ENCODE results near the gene PKIG.
"Not testable (repeated sequence)": the region's sequence is repeated elsewhere in the genome, so short reads cannot be mapped to it uniquely, and the experiment has no call there.

The PKIG gene

DNA sequence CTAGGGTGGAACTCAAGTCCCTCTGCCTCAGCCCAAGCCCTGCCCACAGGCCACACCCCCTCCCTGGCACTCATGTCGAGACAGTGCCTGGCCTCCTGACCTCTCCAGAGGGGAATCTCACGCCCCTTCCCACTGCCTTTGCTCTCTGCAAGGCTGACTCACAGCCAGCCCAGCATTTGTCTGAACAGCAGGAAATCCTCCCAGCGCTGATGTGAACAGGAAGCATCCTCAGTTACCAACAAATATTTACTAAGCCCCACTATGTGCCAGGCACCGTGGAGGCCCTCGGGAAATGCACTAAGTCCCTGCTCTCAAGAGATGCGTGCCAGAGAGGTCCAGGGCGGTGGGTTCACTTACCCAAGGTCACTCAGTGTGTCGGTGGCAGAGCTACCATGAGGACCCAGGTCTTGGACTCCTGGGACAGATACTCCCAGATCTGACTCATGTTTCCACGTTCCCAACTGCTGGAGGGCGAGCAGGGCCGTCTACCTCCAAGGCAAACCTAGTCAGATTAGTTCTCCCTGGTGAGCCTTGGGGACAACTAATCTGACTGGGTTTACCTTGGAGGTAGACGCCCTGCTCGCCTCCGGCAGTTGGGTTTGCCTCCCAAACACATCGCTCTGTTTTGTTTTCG lies 61.3 kb downstream of the PKIG start:
- DNase-seq: peak; percentile 38

DNA sequence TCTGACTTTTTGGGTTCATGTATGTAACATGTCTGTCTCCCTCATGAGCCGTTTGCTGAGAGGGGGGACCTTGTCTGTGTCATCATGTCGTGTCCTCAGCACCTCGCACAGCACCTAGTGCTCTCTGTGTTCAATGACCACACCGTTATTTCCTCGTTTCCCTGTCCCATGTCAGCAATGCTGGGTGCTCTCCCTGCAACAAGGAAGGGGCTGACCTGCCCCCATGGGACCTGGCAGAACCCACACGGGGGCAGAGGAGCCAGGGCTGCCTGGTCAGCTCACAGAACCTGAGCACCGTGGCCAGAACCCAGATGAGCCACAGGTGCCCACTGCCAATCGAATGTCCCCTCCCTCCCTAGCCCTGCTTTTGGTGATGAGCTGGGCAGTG lies 61.8 kb downstream of the PKIG start:
- DNase-seq: peak; percentile 5

DNA sequence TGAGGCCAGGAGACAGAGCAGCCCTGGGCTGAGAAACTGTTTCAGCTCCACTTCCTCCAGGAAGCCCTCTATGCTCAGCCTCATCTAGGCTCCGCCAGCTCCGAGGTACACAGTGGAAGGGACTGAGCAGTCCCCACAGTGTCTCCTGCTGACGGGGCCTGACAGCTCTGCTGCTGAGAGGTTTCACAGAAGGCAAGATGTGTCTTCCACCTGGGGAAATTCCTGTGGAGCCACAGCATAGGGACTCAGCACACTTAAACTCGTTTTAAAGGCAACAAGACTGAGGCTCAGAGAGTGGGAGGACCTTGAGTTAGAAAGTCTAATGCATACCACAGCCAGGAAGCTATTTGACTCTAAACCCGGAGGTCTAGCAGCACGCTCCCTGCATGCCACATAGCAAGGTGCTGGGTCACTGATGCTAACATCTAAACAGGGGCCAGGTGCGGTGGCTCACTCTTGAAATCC lies 62.3 kb downstream of the PKIG start:
- DNase-seq: peak; percentile 43

DNA sequence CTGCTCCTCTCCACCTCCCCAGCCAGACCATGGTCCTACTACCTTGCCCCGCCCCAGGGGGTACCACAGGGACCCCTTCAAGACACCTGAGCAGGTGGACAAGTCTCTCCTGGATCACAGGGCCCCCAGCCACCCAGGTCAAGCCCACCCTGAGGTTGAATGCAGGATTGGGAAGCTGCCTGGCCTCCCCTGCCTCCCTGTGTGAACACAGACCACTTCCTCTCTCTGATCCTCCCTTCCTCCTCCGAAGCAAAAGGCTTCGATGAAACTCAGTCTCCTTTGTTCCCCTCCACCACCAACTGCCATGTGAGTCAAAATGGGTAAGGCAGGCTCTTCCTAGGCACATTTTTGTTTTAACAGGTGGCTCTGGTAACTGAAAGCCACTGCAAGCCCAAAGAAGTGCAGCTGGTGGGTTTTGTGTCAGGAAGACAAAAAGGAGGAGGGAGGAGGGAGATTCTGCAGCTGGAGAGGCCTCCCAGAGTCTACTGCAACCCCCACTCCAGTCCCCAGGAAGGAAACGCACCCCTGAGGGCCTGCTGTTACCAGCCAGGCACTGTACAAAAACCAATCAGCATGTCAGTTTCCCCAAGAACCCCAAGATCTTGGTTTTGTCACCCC lies 63.8 kb downstream of the PKIG start:
- DNase-seq: peak; percentile 35

DNA sequence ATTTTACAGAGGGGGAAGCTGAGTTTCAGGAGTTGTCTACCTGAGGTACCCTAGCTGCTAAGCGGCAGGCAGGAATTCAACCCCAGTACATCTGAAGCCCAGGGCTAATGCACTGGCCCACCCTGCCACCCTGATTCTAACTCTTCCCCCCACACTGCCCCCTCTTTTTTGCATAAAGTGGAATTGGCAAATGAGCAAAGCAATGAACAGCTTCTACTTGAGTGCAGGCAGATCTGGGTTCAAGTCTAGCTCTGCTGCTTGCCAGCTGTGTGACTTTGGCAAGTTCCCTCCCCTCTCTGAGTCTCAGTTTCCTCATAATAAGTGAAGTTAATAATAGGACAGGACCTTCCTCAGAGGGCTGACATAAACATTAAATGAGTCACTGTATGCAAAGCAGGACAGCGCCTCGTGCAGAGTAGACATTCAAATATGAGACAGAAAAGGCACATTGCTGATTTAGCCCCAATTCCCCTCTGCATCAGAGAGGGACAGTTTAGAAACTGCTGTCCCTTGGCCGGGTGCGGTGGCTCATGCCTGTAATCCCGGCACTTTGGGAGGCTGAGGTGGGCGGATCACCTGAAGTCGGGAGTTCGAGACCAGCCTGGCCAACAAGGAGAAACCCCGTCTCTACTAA lies 64.4 kb downstream of the PKIG start:
- DNase-seq: peak; percentile 23

DNA sequence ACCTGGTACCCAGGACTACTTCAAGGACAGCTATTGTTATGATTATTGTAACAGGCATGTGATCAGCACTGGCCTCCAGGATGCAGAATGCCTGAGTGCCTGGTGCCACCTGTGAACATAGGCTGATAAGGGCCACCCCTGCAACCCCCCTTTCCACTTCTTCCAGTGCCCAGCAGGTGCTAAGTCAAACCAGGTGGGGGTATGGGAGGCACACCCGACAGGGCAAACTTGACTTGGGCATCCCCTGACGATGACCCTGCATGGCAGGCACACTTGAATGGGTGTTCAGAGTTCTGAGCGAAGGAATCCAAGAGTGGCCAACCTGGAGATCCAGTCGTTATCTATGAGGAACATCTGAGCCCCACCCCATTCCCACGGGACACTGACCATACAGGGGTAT lies 65.7 kb downstream of the PKIG start:
- DNase-seq: peak; percentile 24

DNA sequence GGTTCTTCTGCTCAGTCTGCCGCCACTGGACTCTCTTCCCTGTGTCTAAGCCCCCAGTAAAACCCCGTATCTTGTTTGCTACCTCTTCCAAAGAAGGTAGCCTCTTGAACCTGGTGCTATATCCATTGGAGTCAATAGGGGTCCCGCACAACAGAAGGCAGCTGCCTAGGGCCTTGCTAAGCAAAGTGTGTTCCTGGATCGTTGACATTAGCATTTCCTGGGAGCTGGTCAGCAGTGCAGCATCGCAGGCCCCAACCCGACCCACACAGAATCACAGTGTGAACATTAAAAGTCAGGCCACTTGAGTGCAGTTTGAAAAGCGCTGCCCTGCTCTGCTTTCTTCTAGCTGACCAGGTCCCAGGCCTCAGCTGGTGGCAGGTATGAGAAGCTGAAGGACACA lies 66.2 kb downstream of the PKIG start:
- no peak for DNase-seq

DNA sequence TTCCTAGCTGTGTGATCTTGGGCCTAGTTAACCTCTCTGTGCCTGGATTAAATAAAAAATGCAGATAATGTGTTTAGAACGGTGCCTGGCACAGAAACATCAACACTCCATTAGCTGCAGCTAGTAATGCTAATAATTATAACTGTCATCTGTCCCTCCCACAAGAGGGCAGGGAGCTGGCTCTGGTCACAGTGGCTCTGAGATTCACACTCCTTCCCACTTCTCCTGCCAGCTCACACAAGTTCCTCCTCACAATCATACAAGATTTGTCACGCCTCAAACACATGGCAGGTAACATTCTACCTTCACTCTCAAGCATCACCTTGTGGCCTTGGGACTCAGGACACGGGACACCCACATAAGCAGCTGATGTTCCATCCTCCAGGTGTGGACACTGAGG lies 66.7 kb downstream of the PKIG start:
- no peak for DNase-seq

DNA sequence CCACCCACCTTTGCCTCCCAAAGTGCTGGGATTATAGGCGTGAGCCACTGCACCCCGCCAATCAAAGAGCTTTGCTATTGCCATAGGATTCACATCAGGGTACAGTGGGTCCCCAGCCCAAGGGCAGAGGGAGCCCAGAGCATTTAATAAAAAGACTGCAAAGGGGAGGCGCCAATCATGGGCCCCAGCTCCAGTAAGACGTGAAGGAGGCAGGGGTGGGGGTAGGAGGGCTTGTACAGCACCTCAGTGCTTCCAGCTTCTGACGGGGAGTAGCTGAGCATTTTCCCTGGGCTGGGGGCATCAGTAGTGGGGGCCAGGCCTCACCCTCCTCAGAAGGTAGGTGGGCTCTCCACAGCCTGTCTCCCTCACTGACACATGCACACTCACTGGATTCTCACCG lies 67.6 kb downstream of the PKIG start:
- DNase-seq: no peak

DNA sequence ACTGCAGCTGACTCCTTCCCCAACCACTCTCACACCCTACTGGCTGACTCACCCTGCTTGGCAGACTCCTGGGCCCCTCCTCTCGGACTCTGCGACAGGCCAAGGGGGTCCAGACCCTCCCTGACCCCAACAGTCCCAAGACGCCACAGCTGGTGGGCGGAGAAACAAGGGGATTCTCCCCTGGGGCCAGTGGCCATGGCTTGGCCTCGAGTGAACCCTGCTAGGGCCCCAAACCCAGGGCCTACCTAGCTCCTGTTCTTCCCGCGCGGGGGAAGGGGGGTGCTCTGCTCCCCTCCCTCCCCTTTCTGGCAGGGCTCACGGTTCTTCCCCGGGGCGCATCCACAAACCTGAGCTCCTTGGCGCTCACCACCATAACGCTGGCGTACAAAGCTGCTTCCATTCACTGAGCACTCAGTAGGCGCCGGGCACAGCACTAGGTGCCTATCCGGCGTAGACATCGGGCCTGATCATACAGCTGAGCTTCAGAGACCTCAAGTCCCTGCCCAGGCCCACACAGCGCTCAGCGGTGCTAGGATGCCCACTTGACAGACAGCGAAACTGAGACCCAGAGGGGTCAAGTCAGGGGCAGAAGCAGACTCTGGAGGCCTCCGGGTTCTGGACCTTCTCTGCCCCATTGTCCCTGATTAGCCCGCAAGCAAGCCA lies 68.5 kb downstream of the PKIG start:
- DNase-seq: peak; percentile 60

DNA sequence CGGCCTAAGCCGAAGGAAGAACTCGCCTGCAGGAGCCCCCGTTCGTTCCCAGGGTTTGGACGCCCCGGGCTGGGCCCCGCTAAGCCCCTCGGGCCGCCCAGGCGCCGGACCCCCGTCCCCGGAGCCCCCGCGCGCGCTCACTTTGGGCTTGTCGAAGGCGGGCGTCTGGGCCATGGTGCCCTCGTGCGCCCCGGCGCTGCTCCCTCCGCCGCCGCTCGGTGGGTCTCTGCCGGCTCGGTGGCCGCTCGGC lies 69.0 kb downstream of the PKIG start:
- no peak for DNase-seq

DNA sequence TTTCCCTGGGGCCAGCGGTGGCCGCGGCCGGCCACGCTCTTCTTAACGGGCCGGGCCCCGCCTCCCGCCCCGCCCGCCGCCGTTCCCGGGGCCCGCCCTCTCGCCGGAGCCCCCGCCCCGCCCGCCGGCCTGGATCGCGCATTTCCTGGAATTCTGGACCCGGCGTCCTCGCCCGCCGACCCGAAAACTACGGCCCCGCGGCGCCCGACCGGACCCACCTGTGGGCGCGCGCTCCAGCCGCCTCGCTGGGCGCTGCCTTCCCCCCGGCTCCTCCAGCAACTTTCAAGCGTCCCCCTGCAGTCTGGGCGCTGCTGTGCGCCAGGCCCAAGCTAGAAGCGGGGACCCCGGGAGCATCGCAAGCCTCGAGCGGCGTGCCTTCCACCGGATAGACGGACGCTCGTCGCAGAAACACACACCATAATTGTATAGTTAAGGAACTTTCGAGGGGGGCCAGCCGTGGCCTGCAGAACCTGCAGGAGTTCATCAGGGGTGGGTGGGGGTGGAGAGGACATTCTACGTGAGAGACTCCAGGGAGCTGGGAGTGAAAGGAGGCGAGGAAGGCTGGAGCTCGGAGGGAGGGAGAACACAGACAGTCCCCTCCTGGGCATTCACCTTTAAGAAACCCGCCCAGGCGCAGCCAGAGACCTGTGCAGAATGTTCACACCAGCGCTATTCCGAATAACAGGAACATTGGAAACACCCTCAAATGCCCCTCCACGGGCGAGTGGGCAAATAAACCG lies 69.5 kb downstream of the PKIG start, which contains the start of gene ADA:
Gene ADA, minus strand, starts transcription at position 16 of the 740 bp plus-strand sequence. CDS start 92 bp downstream, outside the sequence.
- peak; percentile 63 for DNase-seq

DNA sequence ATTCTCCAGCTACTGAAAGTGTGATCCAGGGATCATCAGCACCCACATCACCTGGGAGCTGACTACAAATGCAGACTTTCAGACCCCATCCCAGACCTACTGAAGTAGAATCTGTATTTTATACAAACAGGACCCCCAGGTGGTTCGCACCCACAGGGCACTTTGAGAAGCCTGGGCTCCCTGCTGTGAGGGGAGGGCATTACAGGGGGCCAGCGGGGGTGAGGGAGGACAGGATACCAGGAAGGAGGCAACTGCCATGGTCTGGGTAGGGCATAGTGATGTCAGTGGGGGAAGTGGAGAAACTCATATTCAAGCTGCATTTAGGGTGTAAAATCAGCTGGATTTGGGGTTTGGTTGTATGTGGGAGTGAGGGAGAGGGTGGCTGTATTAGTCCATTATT lies 71.2 kb downstream of the PKIG start:
- DNase-seq: no peak

DNA sequence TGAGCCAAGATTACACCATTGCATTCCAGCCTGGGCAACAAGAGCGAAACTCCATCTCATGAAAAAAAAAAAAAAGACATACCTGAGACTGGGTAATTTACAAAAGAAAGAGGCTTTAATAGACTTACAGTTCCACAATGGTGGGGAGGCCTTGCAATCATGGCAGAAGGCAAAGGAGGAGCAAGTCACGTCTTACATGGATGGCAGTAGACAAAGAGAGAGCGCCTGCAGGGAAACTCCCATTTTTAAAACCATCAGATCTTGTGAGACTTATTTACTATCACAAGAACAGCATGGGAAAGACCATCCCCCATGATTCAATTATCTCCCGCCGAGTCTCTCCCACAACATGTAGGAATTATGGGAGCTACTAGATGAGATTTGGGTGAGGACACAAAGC lies 71.8 kb downstream of the PKIG start:
- DNase-seq: not testable (repeated sequence)

DNA sequence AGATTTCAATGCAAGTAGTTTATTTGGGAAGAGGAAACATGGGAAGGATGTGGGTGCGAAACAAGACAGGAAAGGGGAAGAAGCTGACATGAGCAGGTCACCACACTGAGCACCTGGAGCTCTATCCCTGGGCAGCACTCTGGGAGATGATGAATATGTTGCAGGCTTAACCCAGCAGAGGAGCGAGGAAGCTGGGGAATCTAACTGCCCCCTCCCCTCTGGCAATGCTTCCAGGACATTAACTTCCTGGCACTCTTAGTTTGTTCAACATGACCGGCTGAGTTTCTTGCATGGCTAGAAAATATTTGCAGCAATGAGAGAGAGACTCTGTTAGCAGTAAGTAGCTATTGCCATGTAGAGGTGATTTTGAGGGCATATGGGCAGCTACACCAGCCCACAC lies 74.1 kb downstream of the PKIG start:
- no peak for DNase-seq

DNA sequence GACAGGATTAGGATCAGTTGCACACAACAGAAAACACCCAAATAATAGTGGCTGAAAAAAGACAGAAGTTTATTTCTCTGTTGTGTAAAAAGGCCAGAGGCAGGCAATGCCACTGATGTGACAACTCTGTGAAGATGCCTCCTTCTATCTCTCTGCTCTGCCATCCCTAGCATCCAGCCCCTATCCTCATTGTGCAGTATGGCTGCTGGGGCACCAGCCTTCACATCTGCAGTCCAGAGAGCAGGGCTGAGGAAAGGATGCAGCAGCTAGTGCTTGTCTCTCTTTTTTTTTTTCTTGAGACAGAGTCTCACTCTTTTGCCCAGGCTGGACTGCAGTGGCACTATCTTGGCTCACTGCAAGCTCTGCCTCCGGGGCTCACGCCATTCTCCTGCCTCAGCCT lies 75.5 kb downstream of the PKIG start:
- no peak for DNase-seq

DNA sequence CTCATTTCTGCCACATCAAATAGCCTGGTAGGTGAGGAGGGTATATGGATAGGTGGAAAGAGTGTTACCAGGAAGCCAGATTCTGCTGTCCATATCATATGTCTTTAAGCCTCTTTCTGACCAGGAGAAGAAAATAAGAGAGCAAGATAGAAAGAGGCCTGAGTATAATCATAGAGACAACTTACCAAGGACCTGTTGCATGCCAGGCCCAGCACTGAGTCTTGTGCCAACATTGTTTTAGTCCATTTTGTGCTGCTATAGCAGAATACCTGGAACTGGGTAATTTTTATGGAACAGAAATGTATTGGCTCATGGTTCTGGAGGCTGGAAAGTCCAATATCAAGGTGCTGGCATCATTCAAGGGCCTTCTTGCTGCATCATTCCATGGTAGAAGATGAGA lies 76.4 kb downstream of the PKIG start:
- no peak for DNase-seq

DNA sequence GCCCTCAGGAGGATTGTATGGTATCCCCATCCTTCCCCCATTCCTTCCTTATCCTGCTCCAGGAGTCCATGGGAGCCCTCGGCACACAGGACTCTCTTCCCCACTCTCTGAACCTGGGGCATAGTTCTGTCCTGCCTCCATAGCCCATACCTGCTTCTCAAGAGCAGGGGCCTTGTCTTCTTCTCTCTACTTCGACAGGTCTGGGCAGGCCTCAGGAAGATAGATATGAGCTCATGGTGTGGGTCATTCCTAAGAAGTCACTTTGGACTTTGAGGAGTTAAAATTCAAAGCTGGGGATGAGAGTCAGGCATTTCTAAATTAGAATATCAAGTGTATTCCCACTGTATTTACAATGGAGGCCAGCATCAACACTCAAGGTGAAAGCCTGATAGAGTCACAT lies 77.6 kb downstream of the PKIG start:
- DNase-seq: no peak

DNA sequence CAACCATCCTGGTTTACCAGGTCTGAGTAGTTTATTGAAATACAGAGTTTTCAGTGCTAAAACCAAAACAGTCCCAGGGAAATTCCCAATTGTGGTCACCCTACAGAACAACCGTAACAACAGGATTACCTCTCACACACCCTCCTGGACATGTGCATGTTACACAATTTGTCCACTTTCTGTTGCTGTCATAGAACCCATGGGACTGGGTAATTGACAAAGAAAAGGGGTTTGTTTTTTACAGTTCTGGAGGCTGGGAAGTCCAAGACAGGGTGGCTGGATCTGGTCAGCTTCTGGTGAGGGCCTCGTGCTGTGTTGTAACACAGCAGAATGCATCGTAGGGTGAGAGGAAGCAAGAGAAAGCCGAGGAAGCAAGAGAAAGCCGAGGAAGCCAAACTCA lies 78.2 kb downstream of the PKIG start:
- no peak for DNase-seq

DNA sequence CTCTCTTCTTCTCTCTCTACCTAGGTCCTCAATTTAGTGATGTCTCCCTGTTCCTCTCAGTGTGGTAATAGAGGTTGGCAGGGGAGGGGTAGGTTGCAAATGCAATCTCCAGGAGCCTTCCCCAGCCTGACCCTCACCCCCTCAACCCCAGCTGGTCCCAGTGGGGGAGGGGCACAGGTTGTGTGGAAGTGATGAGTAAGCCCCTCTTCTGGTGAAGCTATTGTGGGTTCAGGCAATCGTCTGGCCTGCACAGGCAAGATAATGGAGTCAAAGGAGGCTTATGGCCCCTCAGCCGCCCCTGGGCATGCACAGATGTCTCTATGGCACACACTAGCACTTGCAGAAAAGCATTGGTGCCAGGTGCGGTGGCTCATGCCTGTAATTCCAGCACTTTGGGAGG lies 79.9 kb downstream of the PKIG start:
- no peak for DNase-seq

DNA sequence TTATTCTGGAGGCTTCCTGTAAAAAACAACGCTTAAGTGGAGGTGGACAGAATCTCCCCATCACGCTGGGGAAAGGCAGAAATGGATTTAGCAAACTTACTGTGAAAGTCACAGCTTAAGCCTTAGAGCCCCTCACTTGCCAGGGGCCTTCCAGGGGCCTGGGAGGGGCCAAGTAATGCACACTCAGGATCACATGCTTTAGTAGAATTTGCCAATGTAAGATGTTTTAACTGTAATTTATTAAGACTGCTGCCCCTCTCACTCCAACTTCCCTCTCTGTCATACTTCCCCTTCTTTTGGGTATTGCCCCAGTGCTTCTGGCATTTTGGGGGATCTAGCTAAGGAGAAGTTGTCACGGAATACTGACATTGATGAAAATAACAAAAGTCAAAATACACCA lies 81.8 kb downstream of the PKIG start:
- DNase-seq: no peak

DNA sequence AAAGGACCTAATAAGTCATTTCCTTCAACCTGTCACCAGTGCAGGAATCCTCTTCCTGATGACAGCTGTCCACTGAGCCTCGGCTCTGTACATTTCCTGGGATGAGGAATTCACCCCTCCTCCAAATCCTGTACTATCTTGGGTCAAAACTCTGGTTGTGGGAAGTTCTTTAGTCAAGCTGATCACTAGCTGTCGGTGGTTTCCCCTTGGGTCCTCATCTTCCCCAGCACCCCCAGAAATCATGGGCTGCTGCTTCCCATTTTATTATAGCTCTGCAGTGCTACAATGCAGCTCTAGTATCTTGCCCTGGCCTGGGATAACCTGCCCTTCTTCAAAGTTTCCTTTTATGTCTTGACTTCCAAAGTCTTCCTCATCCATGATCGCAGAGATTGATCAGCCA lies 83.7 kb downstream of the PKIG start:
- no peak for DNase-seq

Measured in activated CD4-positive, alpha-beta T cell treated with anti-CD3 and anti-CD28 coated beads for 48 hours (primary cell).